Raji (cell line): ENCODE data around the gene EGFL7.

ENCODE experiments used
- POLR2A ChIP-seq: IDR thresholded peaks from 2 replicates; pipeline ENCODE4 v1.6.1; 2011; ENCODE audit warnings: low read depth, low read length, control low read depth; ENCODE audit not compliant: insufficient read depth

Gene EGFL7

DNA sequence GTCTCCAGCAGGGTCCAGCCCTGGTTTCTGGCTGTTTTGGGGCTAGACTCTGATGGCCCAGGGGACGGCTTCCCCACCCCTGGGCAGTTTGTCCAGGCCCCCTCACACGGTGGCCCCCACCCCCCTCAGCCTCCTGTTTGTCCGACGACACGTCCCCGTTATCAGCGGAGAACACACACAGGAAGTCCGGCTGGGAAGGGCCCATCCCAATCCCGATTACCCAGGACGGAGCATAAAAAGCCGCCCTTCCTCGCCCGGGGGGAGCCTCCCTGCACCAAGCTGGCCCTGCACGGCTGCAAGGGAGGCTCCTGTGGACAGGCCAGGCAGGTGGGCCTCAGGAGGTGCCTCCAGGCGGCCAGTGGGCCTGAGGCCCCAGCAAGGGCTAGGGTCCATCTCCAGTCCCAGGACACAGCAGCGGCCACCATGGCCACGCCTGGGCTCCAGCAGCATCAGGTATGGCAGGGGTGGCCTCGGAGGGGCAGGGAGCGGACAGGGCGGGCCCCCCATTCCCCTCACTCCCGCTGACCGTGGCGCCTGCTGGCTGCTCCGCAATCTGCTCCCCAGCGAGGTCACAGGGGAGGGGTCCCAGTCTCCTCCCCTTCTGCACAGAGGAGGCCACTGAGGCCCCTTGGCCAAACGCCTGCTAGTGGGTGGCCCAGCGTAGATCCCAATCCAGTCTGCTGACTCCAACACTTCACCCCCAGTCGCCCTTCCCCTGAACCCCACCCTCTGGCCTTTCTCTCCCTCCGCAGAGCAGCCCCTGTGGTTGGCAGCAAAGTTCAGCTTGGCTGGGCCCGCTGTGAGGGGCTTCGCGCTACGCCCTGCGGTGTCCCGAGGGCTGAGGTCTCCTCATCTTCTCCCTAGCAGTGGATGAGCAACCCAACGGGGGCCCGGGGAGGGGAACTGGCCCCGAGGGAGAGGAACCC, at the start of gene EGFL7:
EGFL7 (plus strand) TSS at position 261 of the 926 bp plus-strand sequence. CDS start 5,367 bp downstream, outside the sequence.
- no peak for TF ChIP-seq POLR2A

DNA sequence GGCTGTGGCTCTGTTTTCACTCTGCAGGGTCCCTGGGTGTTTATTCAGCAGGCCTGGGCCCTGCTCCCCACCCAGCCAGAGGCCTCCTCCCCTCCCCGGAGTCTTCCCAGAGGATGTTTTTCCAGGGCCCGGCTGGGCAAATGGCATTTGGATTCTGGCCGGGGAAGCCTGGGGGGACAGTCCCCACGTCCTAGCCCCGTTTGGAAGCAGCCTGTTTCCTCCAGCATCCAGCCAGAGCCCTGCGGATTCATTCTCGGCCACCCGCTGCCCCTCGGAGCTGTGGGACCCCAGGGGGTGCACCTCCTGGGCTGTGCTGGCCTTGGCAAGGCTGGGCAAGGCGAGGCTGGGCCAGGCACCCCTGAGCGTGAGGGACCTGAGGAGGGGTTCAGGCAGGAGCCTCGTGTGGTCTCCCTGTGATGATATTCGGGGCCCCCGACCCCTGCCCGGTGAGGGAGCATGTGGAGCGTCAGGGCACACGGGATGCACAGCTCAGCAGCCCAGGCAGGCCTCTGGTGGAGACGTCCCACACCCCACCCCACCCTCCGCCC, 48.8 kb upstream of the EGFL7 start:
- no peak for TF ChIP-seq POLR2A

DNA sequence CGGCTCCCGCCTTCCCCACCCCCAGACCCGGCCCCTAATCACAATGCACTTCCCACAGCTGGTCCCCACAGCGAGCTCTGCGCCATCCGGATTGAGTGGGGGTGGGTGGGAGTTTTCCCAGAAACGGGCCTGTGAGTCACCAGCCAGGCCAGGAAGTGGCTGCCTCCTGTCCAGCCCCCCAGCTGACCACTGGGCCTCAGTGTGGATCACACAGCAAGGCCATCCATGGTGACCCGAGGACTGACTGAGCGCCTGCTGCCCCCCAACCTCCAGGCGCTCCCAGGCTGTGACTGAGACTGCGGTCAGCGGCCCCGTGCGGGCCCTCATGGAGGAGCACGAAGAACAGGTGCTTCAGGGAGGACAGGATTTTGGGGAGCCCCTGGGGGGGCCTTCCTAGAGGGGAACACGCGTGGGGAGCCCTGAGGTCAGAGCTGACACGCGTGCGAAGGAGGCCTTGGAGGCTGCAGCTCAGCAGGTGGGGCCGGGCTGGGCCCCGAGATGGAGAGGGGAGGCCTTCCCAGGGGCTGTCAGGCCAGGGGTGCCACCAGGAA, 48.3 kb upstream of the EGFL7 start:
- no peak for TF ChIP-seq POLR2A

DNA sequence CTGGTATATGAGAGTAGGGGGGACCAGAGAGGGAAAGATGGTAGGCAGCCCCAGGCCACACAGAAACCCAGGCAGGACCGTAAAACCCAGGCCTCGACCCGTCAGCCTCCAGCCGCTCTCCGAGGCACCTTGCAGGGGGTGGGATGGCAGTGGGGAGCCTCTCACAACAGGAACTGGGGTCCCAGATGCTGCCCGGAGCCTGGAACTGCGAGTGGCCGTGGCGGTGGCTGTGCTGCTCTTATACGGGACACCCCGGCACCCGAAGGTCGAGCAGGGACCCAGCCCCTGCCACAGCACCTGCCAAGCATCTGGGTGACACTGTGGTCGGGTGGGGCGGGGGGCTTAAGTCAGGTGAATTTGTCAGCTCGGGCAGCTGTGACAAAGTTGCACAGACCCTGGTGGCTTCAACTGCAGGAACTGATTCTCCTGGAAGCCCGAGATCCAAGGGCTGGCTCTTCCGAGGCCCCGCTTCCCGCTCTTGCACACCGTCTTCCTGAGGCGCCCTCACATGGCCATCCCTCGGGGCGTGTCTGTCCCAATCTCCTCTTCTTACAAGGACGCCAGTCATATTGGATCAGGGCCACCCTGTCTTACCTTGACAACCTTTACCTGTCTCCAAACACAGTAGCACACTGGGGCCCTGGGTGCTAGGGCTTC, 47.6 kb upstream of the EGFL7 start:
- no peak for TF ChIP-seq POLR2A

DNA sequence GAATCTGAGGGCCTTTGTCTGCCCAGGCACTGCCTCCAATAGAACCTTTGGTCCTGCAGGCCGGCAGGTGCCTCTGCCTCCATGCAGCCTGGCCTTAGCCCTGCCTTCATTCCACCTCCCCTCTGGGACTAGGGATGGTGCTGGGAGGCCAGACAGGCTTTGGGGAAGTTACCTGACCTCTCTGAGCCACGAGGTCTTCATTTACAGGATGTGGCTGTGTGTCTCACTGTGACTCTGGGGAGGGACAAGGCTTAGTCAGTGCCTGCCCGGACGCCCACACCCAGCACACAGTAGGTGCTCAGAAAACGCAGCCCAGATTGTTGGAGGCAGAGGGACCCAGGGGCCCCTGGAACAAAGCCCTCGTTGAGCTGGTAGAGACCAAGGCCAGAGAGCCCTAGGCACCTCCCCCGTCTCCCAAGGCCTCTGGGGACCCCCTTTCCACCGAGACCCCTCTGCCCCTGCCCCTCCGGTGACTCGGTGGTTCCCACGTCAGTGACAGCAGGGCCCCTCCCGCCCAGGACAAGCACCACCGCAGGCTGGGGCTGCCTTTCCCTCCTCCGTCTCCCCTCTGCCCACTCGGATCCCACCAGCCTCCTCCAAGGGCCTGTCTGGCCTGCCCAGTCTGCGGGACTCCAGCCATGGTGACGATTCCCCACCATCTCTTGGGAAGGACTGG, 46.9 kb upstream of the EGFL7 start:
- no peak for TF ChIP-seq POLR2A

DNA sequence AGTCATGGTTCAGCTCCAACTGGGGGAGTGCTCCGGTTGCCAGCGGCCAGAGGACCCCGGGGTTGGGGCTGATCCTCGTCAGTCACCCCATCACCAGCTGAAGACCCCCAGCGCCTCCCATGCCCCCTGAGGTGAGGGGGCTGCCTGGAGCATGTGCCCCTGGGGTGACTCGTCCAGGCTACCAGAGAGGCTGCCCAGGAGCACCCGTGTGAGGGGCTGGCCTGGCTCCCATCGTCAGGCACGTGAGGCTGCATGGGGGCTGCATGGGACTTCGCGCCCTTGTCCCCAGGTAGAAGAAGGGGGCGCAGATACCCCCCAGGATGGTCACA, 46.4 kb upstream of the EGFL7 start:
- no peak for TF ChIP-seq POLR2A

DNA sequence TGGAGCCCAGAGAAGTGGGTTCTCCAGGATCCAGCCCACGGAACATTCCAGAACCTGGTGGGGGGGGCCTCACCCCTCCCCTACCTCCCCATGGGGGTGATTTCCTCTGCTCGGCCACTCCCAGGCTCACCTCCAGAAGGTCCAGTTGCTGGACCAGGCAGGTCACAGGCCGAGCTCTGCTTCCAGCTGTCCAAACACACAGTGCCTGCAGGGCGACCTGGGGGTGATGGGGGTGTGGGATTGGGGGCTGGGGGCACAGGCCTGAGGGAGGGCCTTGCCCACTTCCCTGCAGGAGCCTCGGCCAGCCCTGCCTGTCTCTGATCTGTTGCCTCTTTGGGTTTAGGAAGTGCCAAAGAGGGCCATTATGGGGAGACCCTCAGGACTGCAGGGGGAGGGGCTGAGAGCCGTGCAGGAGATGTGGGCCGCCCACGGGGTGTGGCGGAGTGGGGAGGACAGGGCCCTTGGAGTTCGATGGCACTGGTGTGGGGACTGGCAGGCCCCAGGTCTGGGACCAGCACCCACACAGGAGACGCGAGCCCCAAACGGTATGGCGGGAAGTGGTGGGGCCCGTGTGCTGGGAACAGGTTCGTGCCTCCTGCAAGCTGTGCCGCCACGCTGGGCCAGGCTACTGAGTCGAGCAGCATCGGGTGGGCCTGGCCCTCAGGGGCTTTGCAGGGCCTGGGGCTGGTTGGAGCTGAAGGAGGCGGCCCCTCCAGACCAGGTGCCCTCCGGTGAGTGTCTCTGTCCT, 45.6 kb upstream of the EGFL7 start:
- no peak for TF ChIP-seq POLR2A

DNA sequence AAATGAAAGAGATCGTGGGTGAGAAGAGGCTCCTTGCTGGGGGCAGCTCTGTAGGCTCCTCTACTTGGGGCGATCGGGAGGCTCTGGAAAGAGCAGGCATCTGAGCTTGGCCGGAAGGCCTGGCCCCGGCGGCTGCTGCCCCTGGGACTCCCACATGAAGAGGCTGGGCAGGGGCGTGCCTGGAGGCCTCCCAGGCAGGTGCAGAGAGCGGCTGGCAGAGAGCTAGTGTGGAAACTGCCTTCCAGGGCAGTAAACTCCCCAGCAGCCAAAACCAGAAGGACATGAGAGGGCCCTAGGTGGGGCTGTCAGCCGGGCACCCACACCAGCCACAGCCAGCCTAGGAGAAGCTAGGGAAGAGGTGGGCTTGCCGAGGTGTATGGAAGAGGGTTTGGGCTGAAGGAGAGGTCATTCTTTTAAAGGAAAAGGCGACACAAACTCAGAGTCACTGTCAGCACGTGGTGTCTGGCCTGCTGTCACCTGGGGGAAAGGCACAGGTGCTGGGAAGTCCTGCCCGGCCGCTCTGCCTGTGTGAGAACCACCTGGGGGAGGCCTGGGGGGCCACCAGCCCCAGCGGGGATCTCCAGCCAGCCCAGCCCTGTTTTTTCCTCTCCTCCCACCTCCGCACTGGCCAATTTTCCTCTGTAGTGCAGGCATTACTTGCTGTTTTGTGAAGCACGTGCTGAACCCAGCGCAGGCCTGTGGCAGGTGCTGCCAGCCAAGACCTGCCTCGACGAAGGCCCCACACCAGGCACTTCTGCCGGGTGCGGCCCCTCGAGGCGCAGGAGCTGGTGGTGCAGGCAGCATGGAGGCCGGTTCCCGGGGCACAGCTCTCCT, 44.8 kb upstream of the EGFL7 start:
- no peak for TF ChIP-seq POLR2A

DNA sequence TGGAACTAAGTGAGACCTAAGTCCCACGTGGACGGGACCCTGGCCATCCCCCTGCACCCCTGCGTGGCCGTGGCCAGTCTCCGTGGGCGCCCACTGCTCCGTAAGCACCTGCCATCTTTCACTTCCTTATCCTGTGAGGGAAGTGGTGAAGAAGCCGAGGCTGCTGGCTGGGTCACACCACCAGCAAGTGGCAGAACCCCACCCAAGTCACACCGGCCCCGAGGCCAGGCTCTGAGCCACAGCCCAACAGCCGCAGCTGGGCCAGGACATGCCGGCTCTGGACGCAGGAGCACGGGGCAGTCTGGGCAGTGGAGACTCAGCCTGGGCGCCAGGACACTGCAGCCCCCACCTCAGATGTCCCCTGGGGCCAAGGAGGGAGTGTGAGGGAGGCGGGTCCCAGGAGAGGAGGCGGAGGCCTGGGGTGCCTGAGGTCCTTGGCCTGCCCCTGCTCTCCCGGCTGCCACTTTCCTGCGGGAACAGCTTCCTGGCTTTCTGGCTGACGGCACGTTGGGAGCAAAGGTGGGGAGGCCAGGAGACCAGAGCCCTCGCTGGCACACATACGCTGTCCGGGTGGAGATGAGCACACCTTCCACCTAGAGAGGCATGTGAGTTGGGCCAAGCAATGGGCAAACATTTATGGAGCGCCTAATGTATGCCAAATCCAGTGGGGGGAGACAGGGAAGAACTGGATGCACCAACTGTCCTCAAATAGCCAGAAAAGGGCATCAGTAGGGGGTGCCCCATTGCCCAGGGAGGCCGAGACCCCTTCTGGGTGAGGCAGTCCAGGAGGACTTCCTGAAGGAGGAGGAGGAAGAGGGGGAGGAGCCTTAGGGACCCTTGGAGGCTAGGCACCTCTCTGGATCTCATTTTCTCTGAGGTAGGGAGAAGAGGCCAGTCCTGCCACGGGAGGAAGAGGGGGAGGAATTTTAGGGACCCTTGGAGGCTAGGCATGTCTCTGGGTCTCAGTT, 43.9 kb upstream of the EGFL7 start:
- TF ChIP-seq POLR2A: no peak

DNA sequence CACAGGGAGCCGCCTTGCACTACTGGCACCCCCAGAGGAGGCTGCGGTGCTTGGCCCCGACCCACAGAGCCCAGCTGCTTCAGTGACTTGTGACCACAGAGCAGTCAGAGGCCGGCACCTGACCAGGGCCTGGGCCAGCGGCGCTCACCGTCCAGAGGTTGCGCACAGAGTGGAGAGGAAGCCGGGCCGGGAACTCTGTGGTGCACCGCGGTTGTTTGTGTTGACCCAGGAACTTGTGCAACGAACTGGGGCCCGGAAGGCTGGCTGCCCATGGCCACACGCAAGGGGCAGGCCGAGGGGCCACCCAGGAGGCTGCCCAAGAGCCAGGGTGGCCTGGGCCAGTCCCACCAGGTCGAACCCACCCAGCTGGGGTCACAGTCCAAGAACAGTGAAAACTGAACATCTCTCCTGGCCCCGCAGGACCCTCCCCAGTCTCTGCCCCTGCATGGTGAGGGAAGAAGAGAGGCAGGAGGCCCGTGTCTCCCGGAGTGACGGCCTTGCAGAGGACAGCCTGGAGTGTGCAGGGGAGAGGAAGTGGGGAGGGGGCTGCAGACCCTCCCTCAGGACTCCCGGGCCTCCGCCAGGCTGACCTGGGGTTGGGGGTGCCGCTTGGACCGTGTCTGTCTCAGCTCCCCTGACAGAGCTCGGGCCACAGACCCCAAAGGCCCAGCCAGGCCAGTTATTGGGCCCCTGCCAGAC, 42.8 kb upstream of the EGFL7 start:
- TF ChIP-seq POLR2A: no peak

DNA sequence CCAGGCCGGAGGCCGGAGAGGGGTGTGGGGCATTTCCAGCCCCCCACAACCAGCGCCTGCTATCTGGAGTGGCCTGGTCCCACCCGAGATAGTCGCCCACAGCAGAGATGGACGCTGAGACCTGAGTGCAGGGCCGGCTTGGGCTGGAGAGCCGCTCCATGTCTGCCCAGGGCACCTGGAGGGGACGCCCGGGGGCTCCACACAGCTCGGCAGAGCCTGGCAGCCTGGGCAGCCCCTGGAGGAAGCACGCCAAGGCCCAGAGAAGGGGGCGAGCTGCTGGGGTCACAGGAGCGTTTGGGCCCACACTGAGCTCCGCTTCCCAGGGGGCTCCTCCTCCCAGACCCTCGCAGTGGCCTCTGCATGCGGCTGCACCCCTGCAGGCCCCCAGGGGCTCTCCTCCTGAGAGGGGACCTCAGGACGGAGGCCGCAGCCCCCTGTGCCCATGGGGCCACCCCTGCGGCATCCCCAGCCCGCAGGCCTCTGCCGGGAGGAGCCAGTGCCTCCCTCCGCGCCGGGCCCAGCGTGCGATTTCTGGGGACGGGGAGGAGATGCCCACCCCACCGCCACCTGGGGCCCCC, 42.2 kb upstream of the EGFL7 start:
- no peak for TF ChIP-seq POLR2A
